ENCODE results near the gene GCC1.

GCC1 gene

GRCh38 chr7:127586346-127586745, 950 bp upstream of the GCC1 start:
- no peak for TF ChIP-seq CTCF (IDR thresholded peaks at IDR 0.05; ENCODE audit: control insufficient read depth, insufficient read depth, low read depth, low read length, missing control alignments)
- no peak overlapping the region for H3K4me3 ChIP-seq (ENCODE audit: control insufficient read depth, low read depth, low read length)
- DNase-seq (ENCODE audit: low read depth) = no peak

- H3K4me3 ChIP-seq (ENCODE audit: control insufficient read depth, low read depth, low read length) = peak overlapping the region; percentile 86
- no peak for TF ChIP-seq CTCF (IDR thresholded peaks at IDR 0.05; ENCODE audit: control insufficient read depth, insufficient read depth, low read depth, low read length, missing control alignments)
- no peak for DNase-seq (ENCODE audit: low read depth)
These were observed 750 bp downstream of the GCC1 start for GRCh38 chr7:127584648-127585043.

- TF ChIP-seq CTCF (IDR thresholded peaks at IDR 0.05; ENCODE audit: control insufficient read depth, insufficient read depth, low read depth, low read length, missing control alignments) = no peak
- no peak overlapping the region for H3K4me3 ChIP-seq (ENCODE audit: control insufficient read depth, low read depth, low read length)
- DNase-seq (ENCODE audit: low read depth) = no peak
These were observed 3.0 kb downstream of the GCC1 start for GRCh38 chr7:127582361-127582760.

GRCh38 chr7:127581716-127582115, 3.7 kb downstream of the GCC1 start:
- no peak overlapping the region for H3K4me3 ChIP-seq (ENCODE audit: control insufficient read depth, low read depth, low read length)
- TF ChIP-seq CTCF (IDR thresholded peaks at IDR 0.05; ENCODE audit: control insufficient read depth, insufficient read depth, low read depth, low read length, missing control alignments) = no peak
- no peak for DNase-seq (ENCODE audit: low read depth)

GRCh38 chr7:127580612-127581011, 4.8 kb downstream of the GCC1 start:
- no peak for DNase-seq (ENCODE audit: low read depth)

GRCh38 chr7:127578711-127579275, 6.6 kb downstream of the GCC1 start:
- H3K4me3 ChIP-seq (ENCODE audit: control insufficient read depth, low read depth, low read length) = no peak overlapping the region
- no peak for TF ChIP-seq CTCF (IDR thresholded peaks at IDR 0.05; ENCODE audit: control insufficient read depth, insufficient read depth, low read depth, low read length, missing control alignments)
- no peak for DNase-seq (ENCODE audit: low read depth)

More at GRCh38 chr7:127580612-127581011, 4.8 kb downstream of the GCC1 start:
- H3K4me3 ChIP-seq (ENCODE audit: control insufficient read depth, low read depth, low read length) = no peak overlapping the region
- TF ChIP-seq CTCF (IDR thresholded peaks at IDR 0.05; ENCODE audit: control insufficient read depth, insufficient read depth, low read depth, low read length, missing control alignments) = no peak
